OCI-M2 (cell line): Measurements from ENCODE around the gene KCMF1.

Source experiments
- DNase-seq: peaks from one replicate; lab custom pipeline; 2025; ENCODE audit not compliant: unreplicated experiment; lab: John Stamatoyannopoulos, UW

The KCMF1 gene

DNA sequence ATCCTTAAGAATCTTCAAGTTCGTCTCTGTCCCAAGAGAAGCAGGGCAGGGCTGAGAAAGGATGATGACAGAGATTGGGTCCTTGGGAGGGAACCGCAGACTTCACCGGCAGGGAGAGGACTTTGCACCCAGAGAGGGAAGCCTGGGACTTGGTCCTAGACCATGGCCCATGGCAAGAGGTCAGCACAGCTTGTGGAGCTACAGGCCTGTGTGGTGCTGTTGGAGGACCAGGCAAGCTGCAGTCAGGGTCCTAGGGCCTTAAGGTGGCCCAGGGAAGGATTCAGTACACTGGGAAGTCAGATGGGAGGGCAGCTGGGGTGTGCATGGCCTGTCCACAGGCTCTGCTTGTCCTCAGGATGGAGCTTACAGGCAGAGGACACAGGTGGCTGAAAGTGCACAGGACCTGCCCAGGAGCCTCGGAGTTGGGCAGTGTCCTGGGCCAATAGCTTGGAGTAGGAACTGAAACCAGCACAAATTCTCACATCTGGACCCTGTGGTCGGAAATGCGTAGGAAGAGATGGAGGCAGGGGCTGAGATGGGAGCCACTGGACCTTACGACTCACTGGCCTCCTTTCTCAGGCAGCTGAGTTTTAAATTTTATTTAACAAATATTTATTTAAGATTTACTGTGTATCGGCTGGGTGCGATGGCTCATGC is 105.8 kb downstream of the KCMF1 start:
- no peak for DNase-seq

DNA sequence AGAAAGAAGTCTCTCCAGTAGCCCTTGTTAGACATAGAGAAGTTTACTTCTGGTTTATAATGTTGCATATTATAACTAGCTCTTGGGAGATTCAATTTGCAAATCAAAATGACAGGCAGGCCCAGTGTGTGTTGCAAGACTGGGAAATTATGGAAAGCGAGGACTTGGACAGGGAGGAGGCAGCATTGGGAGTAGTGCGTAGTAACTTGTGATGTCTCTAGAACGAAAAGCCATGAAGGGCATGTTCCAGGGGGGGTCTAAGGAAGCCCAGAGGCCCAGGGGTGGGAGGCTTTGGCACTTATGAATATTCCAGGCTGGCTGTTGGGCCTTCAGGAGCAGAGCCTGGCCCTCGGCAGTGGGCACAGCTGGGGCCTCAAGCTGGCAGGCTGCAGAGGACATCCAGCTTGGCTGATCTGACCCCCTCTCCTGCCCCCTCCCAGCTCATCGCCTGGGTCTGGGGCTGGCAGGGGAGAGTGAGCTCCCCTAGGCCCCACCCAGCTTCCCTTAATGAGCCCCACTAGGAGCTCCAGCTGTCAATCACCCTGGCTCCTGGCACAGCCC is 107.0 kb downstream of the KCMF1 start:
- DNase-seq = no peak

DNA sequence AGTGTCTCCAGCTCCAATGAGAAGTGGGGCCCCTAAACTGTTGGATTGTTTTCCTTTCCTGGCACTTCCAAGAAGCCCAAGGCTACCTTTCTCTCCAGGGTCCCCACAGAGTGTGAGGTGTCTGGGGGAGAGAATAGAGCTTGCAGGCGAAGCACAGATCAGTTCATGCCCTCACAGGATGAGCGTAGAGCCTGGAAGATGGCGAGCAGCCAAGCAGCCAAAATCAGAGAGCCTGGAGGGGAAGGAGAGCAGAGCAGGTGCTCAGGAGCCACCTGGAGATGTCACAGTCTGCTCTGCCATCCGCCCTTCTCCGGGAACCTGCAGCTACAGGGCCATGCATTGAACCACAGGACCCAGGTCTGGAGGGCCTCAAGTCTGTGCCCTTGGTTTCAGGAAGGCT is 107.6 kb downstream of the KCMF1 start:
- DNase-seq = no peak

DNA sequence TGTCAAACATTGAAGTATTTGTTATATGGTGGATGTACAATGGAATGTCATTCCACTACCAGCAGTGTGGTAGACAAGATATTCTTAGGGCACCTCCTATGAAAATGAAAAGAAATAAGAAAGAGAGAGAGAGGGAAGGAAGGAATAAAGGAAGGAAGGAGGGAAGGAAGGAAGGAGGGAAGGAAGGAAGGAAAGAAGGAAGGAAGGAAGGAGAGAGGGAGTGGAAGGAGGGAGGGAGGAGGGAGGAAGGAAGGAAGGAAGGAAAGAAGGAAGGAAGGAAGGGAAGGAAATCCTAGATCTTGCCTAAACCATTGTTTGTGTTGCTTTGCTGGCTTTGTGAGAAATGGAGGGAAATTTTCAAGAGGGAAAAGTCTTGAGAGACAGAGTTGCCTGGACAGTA is 112.1 kb downstream of the KCMF1 start:
- DNase-seq = no peak

DNA sequence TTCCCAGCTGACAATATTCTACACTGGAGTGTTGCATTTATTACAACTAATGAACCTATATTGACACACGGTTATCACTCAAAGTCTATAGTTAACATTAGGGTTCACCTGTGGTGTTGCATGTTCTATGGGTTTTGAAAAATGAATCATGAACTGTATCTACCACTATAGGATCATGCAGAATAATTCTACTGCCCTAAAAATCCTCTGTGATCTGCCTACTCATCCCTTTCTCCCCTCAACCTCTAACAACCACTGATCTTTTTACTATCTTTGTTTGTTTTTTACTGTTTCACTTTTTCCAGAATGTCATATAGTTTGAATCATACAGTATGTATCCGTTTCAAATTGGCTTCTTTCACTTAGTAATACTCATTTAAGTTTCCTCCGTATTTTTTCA is 114.6 kb downstream of the KCMF1 start:
- no peak for DNase-seq

DNA sequence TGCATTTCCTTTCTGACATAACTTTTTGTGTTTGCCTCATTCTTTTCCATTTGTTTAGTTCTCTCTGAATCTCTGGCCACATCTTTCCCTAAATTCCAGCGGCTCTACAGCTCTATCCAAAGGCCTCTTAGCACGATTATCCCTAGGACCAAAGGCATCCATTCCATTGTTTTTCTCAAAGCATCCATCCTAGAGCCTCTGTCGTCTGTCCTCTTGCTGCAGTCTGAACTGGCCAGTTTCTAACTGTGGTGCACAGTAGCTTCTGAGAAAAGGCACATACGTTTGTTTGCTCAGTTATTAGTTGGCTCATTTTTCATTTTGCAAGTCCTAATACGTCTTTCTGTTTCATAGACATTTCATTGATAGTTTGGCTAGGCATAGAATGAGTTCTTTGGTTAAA is 116.6 kb downstream of the KCMF1 start:
- DNase-seq = no peak

DNA sequence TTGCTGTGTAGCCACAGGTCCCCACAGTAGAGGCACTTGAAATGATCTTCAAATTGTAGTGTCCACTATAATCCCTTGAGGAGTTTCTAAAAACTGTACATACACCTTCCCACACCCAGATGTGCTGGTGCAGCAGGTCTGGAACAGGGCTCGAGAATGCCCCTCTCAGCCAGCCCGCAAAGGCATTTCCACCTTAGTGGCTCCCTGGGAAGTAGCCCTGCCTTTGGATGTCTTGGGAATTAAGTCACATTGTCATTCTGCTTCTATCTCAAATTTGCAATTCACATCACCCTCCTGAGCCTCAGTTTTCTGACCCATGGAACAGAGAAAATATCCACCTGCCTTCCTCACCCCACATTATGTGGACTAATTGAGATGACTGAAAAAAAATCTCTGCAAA is 118.0 kb downstream of the KCMF1 start:
- no peak for DNase-seq

DNA sequence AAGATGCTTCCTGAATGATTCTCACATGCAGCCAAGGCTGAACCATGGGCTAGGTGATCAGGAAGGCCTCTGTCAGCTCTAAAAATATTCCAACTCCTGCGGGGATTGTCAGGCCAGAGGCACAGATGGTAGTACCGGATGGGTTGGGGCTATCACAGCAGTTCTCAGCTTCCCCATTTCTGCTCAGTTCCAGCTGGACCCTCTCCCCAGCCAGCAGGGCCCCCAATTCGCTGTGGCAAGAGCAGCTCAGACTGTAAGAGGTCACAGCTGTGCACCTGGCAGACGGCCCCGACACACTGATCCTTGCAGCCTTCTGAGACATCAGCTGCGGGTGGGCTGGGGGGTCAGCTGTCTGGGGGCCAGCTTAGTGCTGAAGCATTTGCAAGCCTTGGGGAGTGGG is 118.6 kb downstream of the KCMF1 start:
- DNase-seq = no peak

DNA sequence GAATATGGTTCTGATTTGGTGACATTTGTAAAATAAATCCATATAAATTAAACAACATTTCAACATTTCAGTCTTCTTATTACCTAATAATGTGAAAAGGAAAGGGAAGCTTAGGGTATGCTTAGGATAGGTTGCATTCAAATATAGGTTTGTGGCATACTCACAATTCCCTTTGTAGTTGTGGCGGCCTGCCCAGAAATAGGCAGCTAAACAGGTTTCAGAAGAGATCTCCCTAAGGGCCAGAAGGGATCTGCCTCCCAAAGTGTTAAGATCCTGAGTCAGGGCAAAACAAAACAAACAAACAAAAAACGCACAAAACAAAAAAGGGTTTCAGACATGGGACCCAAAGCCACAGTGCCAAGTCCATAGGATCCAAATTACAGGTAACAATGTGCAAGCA is 120.9 kb downstream of the KCMF1 start:
- no peak for DNase-seq

DNA sequence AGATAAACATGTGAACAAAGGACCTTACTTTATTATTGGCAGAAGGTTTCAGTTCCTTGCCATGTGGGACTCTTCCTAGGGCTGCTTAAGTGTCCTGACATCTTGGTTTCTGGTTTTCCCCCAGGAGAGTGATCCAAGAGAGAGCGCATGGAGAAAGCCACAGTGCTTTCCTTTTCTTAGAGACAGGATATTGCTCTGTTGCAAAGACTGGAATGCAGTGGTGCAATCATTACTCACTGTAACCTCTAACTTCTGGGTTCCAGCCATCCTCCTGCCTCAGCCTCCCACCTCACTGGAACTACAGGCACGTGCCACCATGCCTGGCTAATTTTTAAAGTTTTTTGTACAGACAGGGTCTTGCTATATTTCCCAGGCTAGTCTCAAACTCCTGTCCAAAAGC is 124.1 kb downstream of the KCMF1 start:
- no peak for DNase-seq

DNA sequence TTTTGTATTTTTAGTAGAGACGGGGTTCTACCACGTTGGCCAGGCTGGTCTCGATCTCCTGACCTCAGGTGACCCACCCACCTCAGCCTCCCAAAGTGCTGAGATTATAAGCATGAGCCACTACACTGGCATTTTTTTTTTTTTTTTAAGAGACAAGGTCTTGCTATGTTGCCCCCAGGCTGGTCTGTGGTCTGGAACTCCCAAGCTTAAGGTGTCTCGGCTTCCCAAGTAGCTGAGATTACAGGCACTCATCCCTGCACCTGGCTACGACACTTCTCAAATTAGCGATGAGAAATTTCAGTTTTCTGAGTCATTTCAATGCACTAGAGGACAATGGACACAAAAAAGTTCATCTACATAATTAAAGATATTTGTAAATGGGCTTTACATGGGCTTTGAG is 125.7 kb downstream of the KCMF1 start:
- DNase-seq = no peak

DNA sequence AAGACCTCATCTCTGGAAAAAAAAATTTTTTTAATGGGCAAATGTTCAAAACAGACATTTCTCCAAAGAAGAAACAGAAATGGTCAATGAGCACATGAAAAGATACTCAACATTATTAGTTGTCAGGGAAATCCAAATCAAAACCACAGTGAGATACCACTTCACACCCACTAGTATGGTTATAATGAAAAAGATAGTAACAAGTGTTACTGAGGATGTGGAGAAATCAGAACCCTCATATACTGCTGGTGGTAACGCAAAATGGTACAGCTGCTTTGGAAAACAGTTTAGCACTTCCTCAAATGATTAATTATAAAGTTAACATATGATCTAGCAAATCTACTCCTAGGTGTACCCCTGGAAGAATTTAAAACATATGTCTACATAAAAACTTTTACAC is 133.3 kb downstream of the KCMF1 start:
- DNase-seq = no peak

DNA sequence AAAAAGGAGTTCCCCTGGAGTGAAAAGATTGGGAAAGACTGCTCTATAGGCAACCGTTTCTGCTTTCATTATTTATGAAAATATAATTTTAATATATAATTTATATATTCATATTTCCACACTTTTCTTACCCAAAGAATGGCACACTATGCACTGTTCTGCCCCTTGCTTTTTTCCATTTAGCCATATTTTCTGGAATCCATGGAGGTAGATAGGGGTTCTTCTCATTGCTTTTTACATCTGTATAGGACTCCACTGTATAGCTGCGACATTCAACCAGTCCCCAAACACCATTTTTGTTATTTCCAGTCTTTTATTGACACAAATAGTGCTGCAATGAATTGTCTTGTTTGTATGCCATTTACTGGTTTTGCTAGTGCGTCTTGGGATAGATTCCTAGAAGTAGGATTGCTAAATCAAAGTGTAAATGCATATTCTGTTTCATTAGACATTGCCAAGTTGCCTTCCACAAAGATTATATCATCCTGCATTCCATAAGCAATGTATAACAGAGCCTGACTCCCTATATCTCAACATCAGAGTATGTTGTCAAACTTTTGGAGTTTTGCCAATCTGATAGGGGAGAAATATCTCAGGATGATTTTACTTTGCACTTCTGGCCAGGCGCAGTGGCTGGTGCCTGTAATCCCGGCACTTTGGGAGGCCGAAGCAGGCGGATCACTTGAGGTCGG is 135.7 kb downstream of the KCMF1 start:
- no peak for DNase-seq
